ENCODE measurements around the gene ZMYND19.

DNA sequence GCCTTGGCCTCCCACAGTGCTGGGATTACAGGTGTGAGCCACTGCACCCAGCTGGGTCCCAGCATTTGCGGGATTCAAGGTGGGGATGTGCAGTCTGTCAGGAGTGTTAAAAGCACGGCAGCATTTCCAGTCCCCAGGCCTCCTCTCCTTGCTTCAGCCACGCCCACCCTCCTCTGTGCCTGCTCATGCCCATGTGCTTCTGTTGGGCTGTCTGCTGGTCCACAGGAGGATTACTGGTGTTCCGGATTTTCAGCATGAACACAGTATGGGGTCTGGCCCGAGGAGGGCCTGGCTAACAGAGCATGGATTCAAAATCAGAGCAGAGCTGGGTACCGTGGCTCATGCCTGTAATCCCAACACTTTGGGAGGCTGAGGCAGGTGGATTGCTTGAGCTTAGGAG lies 20.6 kb upstream of the ZMYND19 start:
- TF ChIP-seq, protein P1, sequence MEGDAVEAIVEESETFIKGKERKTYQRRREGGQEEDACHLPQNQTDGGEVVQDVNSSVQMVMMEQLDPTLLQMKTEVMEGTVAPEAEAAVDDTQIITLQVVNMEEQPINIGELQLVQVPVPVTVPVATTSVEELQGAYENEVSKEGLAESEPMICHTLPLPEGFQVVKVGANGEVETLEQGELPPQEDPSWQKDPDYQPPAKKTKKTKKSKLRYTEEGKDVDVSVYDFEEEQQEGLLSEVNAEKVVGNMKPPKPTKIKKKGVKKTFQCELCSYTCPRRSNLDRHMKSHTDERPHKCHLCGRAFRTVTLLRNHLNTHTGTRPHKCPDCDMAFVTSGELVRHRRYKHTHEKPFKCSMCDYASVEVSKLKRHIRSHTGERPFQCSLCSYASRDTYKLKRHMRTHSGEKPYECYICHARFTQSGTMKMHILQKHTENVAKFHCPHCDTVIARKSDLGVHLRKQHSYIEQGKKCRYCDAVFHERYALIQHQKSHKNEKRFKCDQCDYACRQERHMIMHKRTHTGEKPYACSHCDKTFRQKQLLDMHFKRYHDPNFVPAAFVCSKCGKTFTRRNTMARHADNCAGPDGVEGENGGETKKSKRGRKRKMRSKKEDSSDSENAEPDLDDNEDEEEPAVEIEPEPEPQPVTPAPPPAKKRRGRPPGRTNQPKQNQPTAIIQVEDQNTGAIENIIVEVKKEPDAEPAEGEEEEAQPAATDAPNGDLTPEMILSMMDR (tag by site-specific recombination; IDR thresholded peaks at IDR 0.05) = no peak
- TF ChIP-seq ZNF366 (tag by site-specific recombination; conservative IDR thresholded peaks at IDR 0.05) (no peak), ZNF768 (tag by site-specific recombination; IDR thresholded peaks at IDR 0.05) (no peak), GLI4 (tag by site-specific recombination; IDR thresholded peaks at IDR 0.05) (no peak), ZNF146 (tag by site-specific recombination; IDR thresholded peaks at IDR 0.05) (no peak), ZNF274 (IDR thresholded peaks at IDR 0.05; ENCODE audit: low read length) (no peak), ZNF274 (tag by site-specific recombination; IDR thresholded peaks at IDR 0.05; ENCODE audit: borderline replicate concordance) (no peak), ZNF211 (tag by site-specific recombination; IDR thresholded peaks at IDR 0.05; ENCODE audit: low read depth) (no peak), ZNF138 (tag by site-specific recombination; IDR thresholded peaks at IDR 0.05; ENCODE audit: borderline replicate concordance) (no peak)
- TF ChIP-seq, protein P2, sequence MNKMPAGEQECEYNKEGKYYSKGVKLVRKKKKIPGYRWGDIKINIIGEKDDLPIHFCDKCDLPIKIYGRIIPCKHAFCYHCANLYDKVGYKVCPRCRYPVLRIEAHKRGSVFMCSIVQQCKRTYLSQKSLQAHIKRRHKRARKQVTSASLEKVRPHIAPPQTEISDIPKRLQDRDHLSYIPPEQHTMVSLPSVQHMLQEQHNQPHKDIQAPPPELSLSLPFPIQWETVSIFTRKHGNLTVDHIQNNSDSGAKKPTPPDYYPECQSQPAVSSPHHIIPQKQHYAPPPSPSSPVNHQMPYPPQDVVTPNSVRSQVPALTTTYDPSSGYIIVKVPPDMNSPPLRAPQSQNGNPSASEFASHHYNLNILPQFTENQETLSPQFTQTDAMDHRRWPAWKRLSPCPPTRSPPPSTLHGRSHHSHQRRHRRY (tag by site-specific recombination; IDR thresholded peaks at IDR 0.05) = no peak

Measured in HEK293 (cell line).